Fibroblast of pulmonary artery (primary cell): ENCODE measurements around the gene MAN1B1.
A peak's percentile ranks its signal among the peaks of the same experiment; 100 is the strongest.

Experiments used
- DNase-seq: peaks from one replicate; pipeline ENCODE4 v3.0.0-alpha.2; 2010; ENCODE audit warnings: low read depth
- H3K4me3 ChIP-seq: replicated peaks from 2 replicates; pipeline ENCODE4 v1.5.1; 2011; ENCODE audit warnings: low read depth, mild to moderate bottlenecking, control low read depth, low read length, moderate library complexity
- CTCF ChIP-seq: IDR thresholded peaks from 2 replicates; pipeline ENCODE4 v1.5.1; 2011; ENCODE audit warnings: mild to moderate bottlenecking, control low read depth, low read length, inconsistent platforms; ENCODE audit errors: missing control alignments

The MAN1B1 gene

GRCh38 chr9:137077758-137078693 is 8.8 kb upstream of the MAN1B1 start:
- DNase-seq = no peak
- H3K4me3 ChIP-seq = peak overlapping the region; percentile 72
- TF ChIP-seq CTCF = no peak

- no peak for TF ChIP-seq CTCF
- DNase-seq = no peak
- H3K4me3 ChIP-seq = peak overlapping the region; percentile 72
Observed at GRCh38 chr9:137078701-137079400, 7.9 kb upstream of the MAN1B1 start.

GRCh38 chr9:137079401-137079787 is 7.4 kb upstream of the MAN1B1 start:
- no peak for TF ChIP-seq CTCF
- DNase-seq = no peak
- no peak overlapping the region for H3K4me3 ChIP-seq

GRCh38 chr9:137080260-137081122 is 6.3 kb upstream of the MAN1B1 start:
- no peak for DNase-seq
- TF ChIP-seq CTCF = no peak
- no peak overlapping the region for H3K4me3 ChIP-seq

- DNase-seq = no peak
- H3K4me3 ChIP-seq = no peak overlapping the region
- TF ChIP-seq CTCF = no peak
Observed at GRCh38 chr9:137082222-137082924, 4.4 kb upstream of the MAN1B1 start.

- no peak overlapping the region for H3K4me3 ChIP-seq
- no peak for DNase-seq
Observed at GRCh38 chr9:137082925-137083290, 3.9 kb upstream of the MAN1B1 start.

More at GRCh38 chr9:137082925-137083290, 3.9 kb upstream of the MAN1B1 start:
- TF ChIP-seq CTCF = no peak
